Measurements from ENCODE around the gene PDE3B.

GRCh38 chr11:14764579-14765527, 121.2 kb downstream of the PDE3B start:
- TF ChIP-seq BCL11A (IDR thresholded peaks at IDR 0.05; ENCODE audit: low read depth in 2 of 2, low read length in 2 of 2) (no peak), CTCF (IDR thresholded peaks at IDR 0.05; ENCODE audit: control extremely low read depth in 1 of 3, insufficient read depth in 1 of 3, low read depth in 1 of 3, low read length in 3 of 3) (no peak)

Data from H1 (cell line).